GM18502 (cell line): Measurements from ENCODE around the gene RAB3IL1.

Experiments used
- ATAC-seq: cut with Tn5 transposase; IDR thresholded peaks from one replicate; pipeline ENCODE4 v1.9.1; 2021; ENCODE audit warnings: mild to moderate bottlenecking; ENCODE audit not compliant: unreplicated experiment, poor library complexity

RAB3IL1 gene

DNA sequence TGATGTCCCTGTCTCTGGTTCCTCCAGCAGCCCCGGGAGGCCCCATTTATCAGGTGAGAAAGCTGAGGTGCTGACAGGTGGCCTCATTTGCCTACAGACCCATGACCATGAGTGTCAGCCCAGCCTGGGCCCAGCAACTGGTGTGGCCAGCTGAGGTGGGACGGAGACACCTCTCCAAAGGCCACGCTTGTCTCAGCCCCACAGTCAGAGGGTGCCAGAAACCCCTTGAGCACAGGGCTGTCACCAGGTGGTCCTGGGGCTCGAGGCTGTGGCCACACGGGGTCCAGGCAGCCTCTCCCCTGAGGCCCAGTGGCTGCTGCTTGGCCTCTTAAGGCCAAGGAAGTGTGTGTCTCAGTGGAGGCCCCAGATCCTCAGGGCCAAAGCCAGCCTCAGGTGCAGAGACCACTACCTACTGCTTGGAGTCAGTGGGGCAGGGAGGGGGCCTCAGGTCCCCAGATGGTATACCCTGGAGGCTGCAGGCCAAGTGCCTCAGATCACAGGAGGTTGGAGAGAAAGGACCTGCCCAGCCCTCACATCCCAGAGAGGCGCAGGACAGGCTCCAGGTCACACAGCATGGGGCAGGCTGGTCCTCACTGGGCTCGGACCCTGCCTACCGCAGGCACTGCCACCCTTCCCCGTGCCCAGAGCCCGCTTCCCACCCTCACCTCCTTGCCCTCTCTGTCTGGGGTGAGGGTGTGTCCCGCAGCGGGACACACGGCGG, 11.4 kb downstream of the RAB3IL1 start:
- ATAC-seq, result no peak

DNA sequence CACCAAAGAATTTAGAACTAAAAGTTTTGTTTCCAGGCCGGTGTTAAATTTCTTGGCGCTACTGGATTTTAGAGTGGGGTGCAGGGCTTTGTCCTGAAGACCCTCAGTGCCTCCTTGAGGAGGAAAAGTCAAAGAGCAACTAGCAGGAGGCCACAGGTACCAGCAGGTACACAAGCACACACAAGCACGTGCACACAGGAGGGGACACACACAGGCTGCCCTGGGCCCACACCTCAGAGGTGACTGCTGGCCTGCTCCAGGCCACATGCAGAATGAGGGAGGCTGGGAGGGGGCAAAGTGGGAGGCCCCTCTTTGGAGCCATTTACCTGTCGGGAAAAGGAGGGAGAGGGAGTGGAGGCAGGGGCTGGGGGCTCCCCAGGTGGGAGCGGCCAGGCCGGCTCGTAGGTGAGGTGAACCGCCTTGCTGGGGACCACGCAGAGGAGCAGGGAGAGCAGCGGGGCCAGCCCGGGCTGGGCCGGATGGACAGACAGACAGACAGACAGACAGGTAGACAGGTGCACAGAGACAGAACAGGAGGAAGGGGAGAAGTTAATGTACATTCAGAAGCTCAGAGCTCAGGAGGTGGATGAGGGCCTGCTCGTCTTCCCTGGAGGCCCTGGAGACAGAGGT, 12.2 kb downstream of the RAB3IL1 start:
- ATAC-seq, result no peak

DNA sequence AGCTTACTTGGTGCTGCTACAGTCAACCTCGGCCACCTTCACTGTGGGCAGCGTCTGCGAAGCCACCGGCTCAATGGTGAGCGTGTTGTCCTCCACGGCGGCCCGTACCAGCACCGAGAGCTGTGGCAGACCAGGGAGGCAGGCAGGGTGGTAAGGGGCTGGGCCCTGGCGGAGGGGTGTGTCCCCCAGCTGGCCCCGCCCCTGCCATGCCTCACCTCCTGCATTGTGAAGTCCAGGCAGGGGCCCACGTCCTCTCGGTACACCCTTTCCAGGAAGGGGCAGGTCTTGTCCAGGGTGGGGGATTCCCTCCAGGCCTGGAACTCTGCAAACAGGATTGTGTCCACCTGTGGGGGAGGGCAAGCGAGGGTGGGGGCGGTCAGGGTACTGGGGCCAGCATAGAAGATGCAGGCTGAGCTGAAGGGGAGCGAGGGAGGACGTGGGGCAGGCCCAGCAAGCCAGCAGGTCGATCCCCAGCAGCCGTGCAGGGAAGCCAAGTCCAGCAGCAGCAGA, 12.8 kb downstream of the RAB3IL1 start:
- ATAC-seq, result no peak

DNA sequence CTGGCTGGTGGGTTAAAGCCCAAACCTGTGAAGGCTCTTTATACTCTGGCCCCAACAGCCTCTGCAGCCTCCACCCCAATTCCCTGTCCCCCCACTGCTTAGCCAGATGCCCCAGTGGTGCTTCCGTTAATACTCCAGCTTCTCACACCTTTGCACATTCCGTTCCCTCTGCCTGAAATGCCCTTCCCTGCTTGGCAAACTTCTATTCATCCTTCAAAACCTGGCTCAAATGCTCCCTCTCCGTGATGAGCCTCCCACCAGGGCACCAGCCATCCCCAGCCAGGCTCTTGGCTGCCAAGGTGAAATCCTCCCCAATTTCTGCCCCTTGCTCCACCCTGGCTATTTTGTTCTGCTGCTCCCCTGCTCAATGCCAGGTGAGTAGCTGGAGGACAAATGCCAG, 13.5 kb downstream of the RAB3IL1 start:
- ATAC-seq, result no peak

DNA sequence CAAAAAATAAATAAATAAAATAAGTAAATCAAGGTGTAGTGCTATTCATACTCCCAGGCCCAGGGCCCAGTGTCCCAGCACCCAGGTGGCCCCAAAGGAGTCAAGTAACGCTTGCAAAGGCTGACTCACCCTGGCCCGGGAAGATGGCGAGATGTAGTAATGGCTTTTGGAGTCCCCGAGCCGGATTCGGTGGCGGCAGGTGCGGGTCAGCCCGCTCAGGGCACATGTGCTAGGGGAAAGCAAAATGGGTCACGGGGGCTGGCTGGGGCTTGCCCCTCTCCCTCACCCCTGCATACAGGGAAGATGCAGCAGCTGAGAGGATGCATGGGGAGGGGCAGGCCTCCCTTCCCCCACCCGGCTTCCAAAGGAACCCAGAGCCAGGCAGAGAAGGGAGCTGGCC, 15.1 kb downstream of the RAB3IL1 start:
- ATAC-seq, result no peak

DNA sequence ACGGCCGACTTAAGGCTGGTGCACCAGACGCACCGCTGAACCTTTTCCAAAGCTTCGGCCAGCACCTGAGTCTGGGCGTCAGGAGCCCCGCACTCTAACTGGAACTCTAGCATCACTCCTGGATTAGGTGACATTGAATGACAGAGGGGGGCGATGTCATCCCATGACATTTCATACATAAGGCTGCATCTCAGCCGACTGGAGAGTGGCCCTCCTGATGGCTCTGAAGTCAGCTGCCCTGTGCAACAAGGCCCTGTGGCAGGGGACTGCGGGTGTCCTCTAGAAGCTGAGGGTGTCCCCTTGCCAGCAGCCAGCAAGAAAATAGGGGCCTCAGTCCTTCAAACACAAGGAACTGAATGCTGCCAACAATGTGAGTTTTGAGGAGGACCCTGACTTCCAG, 16.0 kb downstream of the RAB3IL1 start:
- no peak for ATAC-seq

DNA sequence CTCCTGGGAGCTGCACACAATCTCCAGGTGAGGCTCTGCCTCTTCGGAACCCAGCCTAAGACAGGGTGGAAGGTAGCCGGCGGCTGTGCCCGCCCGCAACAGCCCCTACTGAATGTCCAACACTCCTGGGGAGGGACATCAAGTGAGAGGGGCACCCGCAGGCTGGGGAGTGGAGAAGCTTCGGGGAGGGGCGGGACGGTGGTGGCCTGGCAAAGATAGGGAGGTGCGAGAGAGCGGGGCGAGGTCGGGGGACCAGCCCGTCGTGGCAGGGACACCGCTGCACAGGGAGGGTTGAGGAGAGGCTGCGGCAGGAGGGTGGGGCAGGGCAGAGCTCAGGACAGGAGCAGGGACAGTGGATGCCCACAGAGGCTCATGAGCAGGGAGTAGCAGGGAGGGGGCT, 17.1 kb downstream of the RAB3IL1 start:
- no peak for ATAC-seq

DNA sequence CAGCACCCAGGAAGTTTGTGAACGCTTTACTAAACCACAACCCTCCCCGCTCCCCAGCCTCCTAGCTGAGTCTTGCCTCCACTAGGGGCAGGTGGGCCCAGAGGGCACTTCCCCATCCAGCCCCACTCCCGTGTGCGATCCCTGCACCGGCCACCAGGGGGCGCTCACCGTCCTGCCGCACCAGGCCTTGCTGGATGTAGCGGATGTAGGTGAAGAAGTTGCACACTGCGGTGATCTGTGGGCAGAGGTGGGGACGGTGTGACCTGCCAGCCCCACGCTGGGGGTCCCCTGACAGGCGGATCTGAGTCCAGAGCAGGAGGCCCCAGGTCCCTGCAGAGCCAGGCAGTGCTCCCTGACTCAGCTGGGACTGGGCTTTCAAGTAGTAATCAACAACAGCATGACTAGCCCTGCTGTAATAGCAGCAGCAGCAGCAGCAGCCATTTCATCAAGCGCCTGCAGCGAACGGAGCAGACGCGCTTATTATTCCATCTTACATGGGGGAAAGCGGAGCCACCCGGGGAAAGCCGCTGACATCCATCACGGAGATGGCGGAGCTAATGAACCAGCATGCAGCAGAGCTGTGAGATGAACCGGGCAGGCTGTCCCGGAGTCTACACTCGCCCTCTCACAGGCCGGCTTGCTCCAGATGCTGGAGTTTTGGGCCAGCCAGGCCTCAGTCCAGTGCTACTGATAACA, 18.1 kb downstream of the RAB3IL1 start:
- ATAC-seq, result peak; percentile 81

DNA sequence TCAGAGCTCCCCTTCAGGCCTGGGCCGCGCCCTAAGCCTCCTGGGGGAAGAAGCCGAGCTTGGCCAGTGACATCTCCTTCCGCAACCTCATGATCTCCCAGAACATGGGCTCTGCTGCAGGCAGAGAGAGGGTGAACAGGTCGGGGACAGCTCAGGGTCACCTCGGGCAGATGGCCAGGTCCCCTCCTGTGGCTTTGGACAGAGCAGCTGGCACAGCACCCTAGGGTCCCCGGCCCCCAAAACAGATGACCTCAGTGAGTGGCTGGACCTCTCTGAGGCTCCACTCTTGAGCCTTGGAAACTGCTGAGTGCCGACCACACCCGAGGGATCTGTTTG, 19.2 kb downstream of the RAB3IL1 start:
- ATAC-seq, result no peak

DNA sequence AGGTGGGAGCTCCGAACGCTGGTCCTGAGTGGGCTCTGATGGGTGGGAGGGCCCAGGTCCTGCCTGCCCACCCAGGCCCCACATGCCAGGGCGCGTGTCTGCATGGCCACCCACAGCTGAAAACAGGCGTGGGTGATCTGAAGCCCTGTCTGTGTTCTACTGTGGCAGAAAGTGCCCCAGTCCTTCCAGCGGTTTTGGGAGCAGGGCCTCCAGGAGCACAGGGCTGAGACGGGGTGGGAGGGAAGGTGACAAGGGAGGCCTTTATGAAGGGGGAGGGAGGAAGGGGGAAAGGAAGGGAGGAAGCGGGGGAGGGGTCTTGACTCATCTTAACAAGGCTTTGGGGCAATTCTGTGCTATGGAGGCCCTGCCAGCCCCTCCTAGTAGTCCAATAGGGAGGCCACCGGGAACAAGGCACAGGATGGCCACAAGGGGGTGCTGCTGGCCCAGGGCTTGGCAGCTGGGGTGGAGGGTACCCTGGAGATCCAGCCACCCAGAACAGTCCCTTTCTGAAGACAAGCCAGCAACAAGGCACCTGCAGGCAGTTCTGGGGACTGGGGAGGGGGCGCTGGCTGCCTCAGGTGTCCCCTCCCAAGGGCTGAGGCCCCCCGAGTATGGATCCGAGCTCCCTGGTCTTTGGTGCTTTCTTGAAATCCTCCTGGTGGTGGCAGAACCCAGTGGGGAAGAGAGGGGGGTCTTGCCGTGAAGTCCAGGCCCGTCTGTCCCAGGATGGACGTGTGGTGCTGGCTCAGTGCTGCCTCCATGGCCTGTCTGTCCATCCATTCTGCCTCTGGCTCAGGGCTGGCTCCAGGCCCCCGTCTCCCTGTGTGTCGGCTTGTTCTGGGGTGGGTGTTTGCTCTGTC, 19.7 kb downstream of the RAB3IL1 start:
- no peak for ATAC-seq

DNA sequence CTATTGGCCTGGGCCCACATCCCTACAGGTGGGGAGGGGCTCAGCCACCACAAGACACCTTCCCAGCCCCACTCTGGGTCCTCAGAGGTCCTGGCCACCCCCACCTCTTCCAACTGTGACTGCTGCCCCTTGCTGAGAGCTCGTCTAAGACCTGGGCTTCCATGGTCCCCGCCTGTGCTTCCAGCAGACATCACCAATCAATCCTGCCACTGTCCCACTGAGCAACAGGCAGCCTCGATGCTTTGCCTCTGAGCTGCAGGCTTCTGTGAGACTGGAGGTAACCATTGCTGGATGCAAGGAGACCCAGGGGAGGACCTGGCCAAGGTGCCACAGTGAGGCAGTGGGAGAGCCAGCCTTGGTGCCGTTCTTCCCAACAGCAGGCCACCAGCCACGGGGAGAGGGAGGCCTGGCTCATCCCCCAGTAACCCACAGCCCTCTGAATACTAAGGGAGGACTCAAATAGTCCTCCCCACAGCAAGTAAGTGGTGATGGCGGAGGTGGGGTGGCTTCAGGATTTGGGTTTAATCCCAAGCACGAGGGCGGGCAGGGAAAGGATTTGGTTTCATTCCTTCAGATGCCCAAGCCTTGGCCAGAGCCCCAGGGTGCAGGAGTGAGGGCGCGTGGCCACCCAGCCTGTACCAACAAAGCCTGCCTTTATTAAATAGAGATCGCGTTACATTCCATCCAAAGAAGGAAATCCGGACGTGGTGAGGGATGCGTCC, 20.5 kb downstream of the RAB3IL1 start:
- ATAC-seq, result no peak

DNA sequence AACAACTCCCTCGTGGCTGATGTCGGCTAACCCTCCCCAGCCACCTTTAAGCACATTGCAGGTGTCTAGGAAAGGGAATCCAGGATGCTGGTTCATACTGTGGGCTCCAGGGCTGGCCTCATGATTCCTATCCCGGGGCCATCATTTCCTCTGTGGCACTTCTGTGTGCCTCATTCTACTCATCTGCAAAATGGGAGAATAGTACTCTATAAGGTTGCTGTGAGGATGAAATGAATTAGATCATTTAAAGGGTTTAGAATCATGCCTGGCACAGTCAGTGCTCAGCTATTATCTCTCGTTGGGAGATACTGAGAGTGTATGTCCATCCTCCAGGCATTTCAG, 21.7 kb downstream of the RAB3IL1 start:
- ATAC-seq, result no peak

DNA sequence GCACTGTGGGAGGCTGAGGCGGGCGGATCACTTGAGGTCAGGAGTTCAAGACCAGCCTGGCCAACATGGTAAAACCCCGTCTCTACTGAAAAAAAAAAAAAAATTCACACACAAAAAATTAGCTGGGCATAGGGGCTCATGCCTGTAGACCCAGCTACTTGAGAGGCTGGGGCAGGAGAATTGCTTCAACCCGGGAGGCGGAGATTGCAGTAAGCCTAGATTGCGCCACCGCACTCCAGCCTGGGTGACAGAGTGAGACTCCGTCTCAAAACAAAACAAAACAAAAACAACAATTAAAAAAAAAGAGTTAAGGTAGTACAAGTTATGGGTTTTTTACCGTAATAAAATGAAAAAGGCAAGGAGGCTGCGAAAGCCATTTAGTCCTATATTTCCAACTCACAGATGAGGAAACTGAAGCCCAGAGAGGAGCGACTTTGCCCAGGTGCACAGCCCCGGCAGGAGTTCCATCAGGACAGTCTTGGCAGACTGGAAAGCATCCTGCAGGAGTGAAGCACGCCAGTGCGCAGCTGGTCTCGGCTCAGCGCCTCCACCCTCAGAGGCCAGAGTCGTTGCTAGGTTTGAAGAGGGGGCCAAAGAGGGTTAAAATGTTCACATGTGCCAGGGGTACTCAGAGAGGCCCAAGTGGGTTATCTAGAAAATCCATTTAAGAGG, 22.2 kb downstream of the RAB3IL1 start:
- ATAC-seq, result no peak

DNA sequence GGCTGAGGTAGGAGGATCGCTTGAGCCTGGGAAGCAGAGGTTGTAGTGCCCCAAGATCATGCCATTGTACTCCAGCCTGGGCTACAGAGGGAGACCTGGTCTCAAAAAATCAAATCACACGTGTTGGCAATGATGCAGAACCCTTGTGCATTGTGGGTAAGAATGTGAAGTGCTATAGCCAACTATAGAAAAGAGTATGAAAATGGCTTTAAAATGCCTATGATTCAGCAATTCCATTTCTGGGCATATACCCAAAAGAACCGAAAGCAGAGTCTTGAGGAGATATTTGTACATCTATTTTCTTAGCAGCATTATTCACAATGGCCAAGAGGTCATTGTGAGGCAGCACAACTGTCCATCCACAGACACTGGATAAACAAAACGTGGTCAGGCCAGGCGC, 23.4 kb downstream of the RAB3IL1 start:
- no peak for ATAC-seq

DNA sequence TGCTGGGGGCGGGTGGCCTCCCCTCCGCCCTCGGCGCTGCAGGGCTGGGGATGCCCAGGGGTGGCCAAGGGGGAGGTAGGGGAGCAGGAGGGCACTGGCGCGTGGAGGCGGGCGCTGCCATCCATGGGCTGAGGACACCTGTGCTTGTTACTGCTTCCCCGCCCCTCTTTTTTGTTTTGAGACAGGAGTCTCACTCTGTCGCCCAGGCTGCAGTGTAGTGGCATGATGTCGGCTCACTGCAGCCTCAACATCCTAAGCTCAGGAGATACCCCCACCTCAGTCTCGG, 25.3 kb downstream of the RAB3IL1 start:
- peak; percentile 42 for ATAC-seq

DNA sequence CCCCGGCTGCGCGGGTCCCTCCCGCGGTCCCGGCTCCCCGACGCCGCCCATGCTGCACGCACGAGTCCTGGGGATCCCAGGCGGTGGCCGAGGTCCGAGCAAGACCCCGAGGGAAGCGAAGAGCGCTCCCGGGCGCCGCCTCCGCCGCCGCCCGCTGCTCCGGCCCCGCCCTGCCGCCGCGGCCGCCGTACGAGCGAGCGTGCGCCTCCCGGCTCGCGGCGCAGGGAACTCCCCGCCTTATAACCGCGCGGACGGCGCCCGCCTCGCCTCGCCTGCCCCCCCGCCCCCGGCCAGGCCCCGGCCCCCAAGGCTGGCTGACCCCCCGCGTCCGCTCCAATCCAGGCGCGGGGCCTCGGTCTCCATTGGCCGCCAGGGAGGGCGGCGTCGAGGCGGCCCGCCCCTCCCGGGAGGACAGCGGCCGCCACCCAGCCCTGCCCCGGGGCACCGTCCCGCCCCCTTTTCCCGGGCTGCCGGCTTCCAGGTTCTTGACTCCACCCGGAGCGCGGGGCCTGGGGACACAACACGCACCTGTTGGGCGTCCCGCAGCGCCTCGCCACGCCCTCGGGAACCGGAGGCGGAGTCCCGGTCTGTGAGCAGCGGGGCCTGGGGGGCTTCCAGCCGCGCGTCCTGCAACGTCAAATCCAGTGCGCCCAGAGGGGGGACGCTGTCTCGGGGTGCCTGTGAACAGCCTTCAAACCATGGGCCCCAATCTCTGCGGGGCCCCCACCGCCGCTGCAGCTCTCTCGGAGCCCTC, 25.9 kb downstream of the RAB3IL1 start, which contains the start of gene FADS3:
Gene FADS3 (minus strand): TSS at position 215 of the 754 bp plus-strand sequence. CDS start 164 bp downstream, at position 51.
- ATAC-seq, result peak; percentile 70

DNA sequence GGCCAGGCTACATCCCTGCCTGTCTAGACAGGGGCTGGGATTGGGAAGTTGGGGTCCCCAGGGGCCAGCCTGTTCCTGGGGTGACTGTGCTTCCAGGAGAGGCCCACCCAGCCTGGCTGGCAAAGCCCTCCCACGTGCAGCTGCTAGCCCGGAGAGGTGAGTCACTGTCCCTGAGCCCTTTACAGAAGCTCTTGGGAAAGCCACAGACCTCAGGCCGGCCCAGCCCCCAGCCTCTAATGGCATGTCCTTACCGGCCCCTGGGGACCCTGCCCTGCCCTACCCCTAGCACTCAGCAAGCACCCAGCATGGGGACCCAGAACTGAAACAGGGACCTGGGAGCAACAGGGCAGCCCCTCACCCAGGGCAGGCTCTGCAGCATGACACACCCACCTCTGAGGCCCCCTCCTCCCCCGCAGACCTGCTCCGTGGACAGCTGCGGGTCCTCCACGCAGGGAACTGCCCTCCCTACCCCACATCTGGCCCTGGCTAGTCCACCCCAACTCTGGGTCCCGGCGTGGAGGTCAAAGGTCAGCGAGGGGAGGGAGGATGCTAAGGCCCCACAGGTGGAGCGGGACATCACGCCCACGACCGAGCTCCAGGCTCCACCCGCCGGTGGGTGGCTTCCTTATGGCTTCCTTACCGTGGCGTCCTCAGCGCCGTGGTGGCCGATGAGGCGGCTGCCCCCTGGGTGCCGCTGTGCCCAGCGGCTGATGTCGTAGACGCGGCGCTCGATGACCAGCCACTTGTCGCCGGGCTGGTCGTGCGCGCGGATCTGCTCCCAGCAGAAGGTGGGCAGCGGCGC, 26.6 kb downstream of the RAB3IL1 start:
- peak; percentile 31 for ATAC-seq

DNA sequence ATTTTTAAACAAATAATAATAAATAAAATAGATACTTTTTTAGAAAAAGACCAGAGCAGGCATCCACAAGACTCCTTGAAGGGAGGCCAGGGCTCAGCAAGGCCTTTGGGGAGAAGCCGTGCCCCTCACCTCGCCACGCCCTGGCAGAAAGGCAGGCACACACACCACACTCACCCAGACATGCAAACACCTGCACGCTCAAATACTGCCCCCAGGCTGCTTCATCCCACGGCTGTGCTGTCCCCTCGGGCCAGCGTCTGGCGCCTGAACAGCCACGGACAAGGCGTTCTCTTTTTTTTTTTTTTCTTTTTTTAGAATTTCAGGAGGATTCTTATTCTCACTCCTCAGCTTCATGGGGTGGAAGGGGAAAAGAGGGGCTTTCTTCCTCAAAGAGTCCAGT, 27.5 kb downstream of the RAB3IL1 start:
- ATAC-seq, result no peak
